Omental fat pad (tissue), 4 donors: Measurements from ENCODE around the gene L3MBTL4. TPM values are rescaled to one million over a fixed set of nuclear protein-coding genes. Genes with fewer than 3 reads are reported as not detected.

Experiments used
- ATAC-seq: fragments of 150-250 bp; one replicate; pipeline ENCODE4 v1.9.1; 2016; ENCODE audit warnings: mild to moderate bottlenecking, moderate library complexity; ENCODE audit not compliant: low FRiP score
- DNase-seq: peaks from one replicate; pipeline ENCODE4 v3.0.0-alpha.2; 2019; ENCODE audit warnings: low spot score
- total RNA-seq, 4 donors: library from RNA; depleted of rRNA; stranded (reverse); fragments of >200 nt; gene quantifications; one replicate each; pipeline ENCODE4 v1.1.0, GENCODE V29; 2016
- TF ChIP-seq, protein P1 (sequence below), 3 donors: fragments of 450-650 bp; IDR thresholded peaks; one replicate each; pipeline ENCODE4 v1.5.1; 2016 to 2017; ENCODE audit warnings: antibody characterized with exemption in 3 of 3, mild to moderate bottlenecking in 3 of 3, moderate library complexity in 2 of 3

L3MBTL4 gene
- total RNA-seq, 4 donors from 2014 or later = 7.2 to 14.8 (median 8.3) TPM

DNA sequence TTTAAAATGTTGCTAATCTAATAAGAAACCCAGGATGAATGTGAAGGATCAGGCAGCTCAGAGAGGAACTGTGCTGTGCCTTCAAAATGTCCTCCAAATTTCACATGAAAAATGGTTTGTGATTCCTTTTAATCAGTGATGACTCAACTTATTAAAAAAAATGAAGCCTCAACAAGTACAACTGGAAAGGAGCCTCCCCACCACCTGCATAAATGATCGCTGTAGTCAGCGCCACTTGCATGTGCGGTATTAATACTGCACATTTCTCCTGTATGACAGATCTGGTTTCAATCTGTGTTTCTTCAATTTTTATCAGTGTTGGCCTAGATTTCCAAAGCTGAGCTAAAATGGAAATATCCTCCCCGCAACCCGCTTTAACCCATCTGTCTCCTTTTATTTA, 404.4 kb downstream of the L3MBTL4 start:
- no peak for DNase-seq

DNA sequence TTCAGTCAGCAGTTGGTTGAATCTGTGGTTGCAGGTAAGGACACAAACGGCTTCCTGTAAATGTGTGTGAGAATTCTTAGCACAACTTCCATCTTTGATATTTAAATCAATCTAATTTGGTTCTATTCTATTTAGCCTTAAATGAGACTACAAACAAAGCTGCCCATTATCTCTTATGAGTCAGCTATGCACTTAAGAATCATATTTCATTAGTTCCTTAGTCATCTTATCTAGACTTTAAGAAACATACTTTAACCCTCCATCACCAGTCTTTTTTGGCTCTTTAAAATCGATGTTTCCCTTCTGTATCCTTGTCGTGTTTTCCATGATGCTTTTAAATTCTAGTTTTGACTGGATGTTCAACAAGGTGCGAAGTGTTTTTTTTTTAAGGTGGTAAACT, 405.0 kb downstream of the L3MBTL4 start:
- DNase-seq (no peak), ATAC-seq (peak; percentile 53)
- TF ChIP-seq, protein P1, sequence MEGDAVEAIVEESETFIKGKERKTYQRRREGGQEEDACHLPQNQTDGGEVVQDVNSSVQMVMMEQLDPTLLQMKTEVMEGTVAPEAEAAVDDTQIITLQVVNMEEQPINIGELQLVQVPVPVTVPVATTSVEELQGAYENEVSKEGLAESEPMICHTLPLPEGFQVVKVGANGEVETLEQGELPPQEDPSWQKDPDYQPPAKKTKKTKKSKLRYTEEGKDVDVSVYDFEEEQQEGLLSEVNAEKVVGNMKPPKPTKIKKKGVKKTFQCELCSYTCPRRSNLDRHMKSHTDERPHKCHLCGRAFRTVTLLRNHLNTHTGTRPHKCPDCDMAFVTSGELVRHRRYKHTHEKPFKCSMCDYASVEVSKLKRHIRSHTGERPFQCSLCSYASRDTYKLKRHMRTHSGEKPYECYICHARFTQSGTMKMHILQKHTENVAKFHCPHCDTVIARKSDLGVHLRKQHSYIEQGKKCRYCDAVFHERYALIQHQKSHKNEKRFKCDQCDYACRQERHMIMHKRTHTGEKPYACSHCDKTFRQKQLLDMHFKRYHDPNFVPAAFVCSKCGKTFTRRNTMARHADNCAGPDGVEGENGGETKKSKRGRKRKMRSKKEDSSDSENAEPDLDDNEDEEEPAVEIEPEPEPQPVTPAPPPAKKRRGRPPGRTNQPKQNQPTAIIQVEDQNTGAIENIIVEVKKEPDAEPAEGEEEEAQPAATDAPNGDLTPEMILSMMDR (IDR thresholded peaks at IDR 0.05) = no peak

More for the DNA sequence above, 404.4 kb downstream of the L3MBTL4 start:
- TF ChIP-seq, protein P1 (IDR thresholded peaks at IDR 0.05) = no peak
- ATAC-seq = peak; percentile 63

DNA sequence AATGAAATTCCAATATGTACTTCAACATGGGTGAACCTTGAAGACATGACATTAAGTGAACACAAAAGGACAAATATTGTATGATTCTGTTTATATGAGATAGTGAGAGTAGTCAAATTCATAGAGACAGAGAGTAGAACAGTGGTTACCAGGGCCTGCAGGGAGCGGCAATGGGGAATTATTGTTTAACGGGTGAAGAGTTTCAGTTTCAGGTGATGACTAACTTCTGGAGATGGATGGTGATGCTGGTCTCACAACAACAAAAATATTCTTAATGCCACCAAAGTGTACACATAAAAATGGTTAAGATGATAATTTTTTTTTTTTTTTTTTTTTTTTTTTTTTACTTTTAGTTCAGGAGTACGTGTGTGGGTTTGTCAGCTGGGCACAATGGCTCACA, 410.0 kb downstream of the L3MBTL4 start:
- TF ChIP-seq, protein P1 (IDR thresholded peaks at IDR 0.05) = no peak
- DNase-seq = no peak
- ATAC-seq = no peak

DNA sequence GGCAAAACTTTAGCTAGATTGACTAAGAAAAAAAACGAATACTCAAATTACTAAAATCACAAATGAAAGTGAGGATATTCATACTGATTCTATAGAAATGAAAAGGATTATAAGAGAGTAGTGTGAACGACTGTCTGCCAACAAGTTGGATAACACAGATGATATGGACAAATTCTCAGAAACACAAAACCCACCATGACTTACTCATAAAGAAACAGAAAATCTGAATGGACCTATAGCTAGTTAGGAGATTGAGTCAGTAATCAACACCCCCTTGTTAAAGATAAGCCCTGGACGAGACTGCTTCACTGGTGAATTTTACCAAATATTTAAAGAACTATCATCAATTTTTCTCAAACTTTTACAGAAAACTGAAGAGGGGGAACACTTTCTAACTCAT, 410.6 kb downstream of the L3MBTL4 start:
- no peak for ATAC-seq
- DNase-seq = no peak
- TF ChIP-seq, protein P1 (IDR thresholded peaks at IDR 0.05) = no peak

DNA sequence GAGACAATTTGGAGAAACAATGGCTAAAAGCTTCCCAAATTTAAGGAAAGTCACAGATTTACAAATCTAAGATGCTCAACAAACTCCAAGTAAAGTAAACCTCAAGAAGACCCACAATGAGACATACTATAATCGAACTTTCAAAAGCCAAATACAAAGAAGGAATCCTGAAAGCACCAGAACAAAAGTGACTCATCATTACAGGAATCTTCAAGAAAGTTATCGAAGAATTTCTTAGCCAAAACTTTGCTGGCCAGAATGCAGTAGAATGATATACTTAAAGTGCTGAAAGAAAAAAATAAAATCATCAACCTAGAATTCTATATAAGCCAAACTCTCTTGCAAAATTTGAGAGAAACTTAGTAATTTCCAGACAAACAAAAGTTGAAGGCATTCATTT, 412.8 kb downstream of the L3MBTL4 start:
- ATAC-seq (no peak), DNase-seq (no peak)
- TF ChIP-seq, protein P1 (IDR thresholded peaks at IDR 0.05) = no peak

DNA sequence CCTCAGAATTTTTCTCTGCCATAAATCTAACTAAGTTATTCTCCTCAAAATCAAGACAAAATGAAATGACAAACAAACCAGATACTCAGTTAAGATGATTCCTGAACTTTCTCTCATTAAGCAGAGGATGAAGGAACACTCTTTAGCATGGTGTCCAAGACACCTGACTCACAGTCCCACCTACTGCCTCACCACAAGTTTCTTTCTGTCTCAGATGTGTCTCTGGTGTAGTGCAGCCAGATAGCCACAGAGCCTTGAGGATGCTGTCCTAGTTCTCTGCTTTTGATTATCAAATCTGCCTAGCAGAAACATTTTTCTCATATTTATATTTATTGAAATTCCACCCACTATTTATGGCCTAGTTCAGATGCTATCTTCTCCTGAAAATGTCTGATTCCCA, 415.8 kb downstream of the L3MBTL4 start:
- TF ChIP-seq, protein P1 (IDR thresholded peaks at IDR 0.05) = no peak
- ATAC-seq (no peak), DNase-seq (no peak)

DNA sequence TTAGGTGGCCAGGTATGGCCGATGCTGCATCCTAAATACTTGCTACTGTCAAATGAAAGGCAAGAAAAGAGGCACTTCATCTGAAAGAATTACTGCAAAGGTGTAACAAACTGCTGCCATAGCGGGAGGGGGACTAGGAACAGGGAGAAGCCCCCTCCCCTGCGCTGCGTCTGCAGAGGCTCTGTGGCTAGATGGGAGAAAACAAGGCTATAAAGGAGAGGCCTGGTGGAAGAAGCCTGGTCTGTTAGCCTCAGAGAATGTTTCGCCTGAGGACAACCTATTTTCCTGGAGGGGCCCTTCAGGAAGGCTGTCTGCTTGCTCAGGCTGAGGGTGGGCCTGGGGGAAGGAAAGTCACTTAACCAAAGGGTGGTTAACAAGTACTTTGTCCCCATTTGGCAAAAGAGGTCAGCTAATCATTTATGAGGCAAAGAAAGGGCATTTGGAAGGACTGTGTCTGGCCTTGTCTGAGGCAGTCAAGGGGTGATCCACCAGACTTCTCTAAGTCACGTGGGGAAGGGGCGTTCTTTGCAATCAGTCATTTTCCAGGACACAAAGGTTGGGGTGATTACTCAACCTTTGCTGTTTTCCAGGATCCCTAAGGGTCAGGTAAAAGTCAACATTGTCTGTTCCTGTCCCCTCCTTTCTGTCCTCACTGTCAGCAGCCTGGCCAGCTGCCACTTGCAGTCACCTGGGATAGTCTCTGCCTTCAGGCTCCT, 416.4 kb downstream of the L3MBTL4 start:
- DNase-seq (no peak), ATAC-seq (no peak)
- TF ChIP-seq, protein P1 (IDR thresholded peaks at IDR 0.05) = no peak
